B cell (primary cell): ENCODE data around the gene CXorf49. TPM values are rescaled to one million over a fixed set of nuclear protein-coding genes. Genes with fewer than 3 reads are reported as not detected.

Source experiments
- ATAC-seq: fragments of 200-7000 bp; cut with Tn5 transposase; one replicate; pipeline ENCODE4 v1.10.0; 2021; ENCODE audit warnings: low read depth, mild to moderate bottlenecking, moderate number of reproducible peaks, moderate library complexity
- CTCF ChIA-PET: fragments of 350-600 bp; sonication (Branson Sonifier 250); formaldehyde crosslinking; loops from one replicate; lab custom pipeline; 2021; ENCODE audit warnings: antibody characterized with exemption, inconsistent platforms; lab: Charles Lee
- POLR2A ChIA-PET: fragments of 350-600 bp; sonication (Branson Sonifier 250); formaldehyde crosslinking; loops from one replicate; lab custom pipeline; 2021; ENCODE audit warnings: antibody characterized with exemption; lab: Charles Lee
- DNase-seq: peaks from one replicate; pipeline ENCODE4 v3.0.0; 2013
- H2AFZ ChIP-seq: 2 replicates; pipeline ENCODE4 v1.6.1; 2012; ENCODE audit warnings: mild to moderate bottlenecking, low read depth, low read length; ENCODE audit not compliant: insufficient read depth, poor library complexity, severe bottlenecking
- H3K27ac ChIP-seq, 2 donors: 1 replicate in 1 of 2; 2 replicates in 1 of 2; pipeline ENCODE4 v1.5.1; 2012 to 2013; ENCODE audit warnings: low read length in 2 of 2, mild to moderate bottlenecking in 2 of 2, moderate library complexity in 1 of 2
- H3K27me3 ChIP-seq, 4 experiments: fragments of 200-600 bp in 1 of 4; sonication (generic) in 1 of 4; replicated peaks in 1 of 4; 1 replicate in 2 of 4; 2 replicates in 2 of 4; pipeline versions ENCODE4 v1.6.1 to v1.7.0; 2013 to 2016; ENCODE audit warnings: low read length in 3 of 4, mild to moderate bottlenecking in 2 of 4, mixed read lengths in 1 of 4, moderate library complexity in 1 of 4; ENCODE audit not compliant: insufficient read depth in 4 of 4, control insufficient read depth in 3 of 4; ENCODE audit errors: control extremely low read depth in 1 of 4
- H3K36me3 ChIP-seq, 2 experiments: replicated peaks in 1 of 2; 1 replicate in 1 of 2; 2 replicates in 1 of 2; pipeline versions ENCODE4 v1.6.1 to v1.7.1; 2013; ENCODE audit warnings: low read length in 1 of 2; ENCODE audit not compliant: insufficient read depth in 2 of 2, control insufficient read depth in 1 of 2; ENCODE audit errors: control extremely low read depth in 1 of 2, extremely low read depth in 1 of 2
- H3K4me1 ChIP-seq, 2 donors: fragments of 200-600 bp in 1 of 2; sonication (generic) in 1 of 2; 1 replicate in 1 of 2; 2 replicates in 1 of 2; pipeline versions ENCODE4 v1.5.1 to v1.6.1; 2013 to 2017; ENCODE audit warnings: low read length in 2 of 2; ENCODE audit not compliant: control insufficient read depth in 2 of 2, insufficient read depth in 2 of 2
- H3K4me2 ChIP-seq: replicated peaks from 2 replicates; pipeline ENCODE3; 2012; ENCODE audit warnings: mild to moderate bottlenecking, low read depth, low read length; ENCODE audit not compliant: poor library complexity, severe bottlenecking
- H3K4me3 ChIP-seq, 5 experiments: fragments of 200-600 bp in 1 of 5; sonication (generic) in 1 of 5; 1 replicate in 3 of 5; 2 replicates in 2 of 5; pipeline versions ENCODE4 v1.5.1 to v1.7.0; 2011 to 2016; ENCODE audit warnings: low read length in 4 of 5, mild to moderate bottlenecking in 4 of 5, low read depth in 2 of 5, control low read depth in 1 of 5, moderate library complexity in 1 of 5; ENCODE audit not compliant: insufficient read depth in 1 of 5; ENCODE audit errors: control extremely low read depth in 1 of 5, extremely low read depth in 1 of 5
- H3K79me2 ChIP-seq: fragments of 200-600 bp; sonication (generic); one replicate; pipeline ENCODE4 v1.6.0; 2016; ENCODE audit warnings: low read length; ENCODE audit not compliant: control insufficient read depth, insufficient read depth
- H3K9ac ChIP-seq: fragments of 200-600 bp; sonication (generic); 2 replicates; pipeline ENCODE4 v1.6.1; 2017; ENCODE audit warnings: mild to moderate bottlenecking, low read length, moderate library complexity
- H3K9me3 ChIP-seq, 3 donors: one replicate each; pipeline versions ENCODE4 v1.6.1 to v1.7.1; 2013; ENCODE audit warnings: low read length in 2 of 3; ENCODE audit not compliant: control insufficient read depth in 2 of 3, insufficient read depth in 1 of 3; ENCODE audit errors: control extremely low read depth in 1 of 3
- H4K20me1 ChIP-seq: 2 replicates; pipeline ENCODE4 v1.6.0; 2012; ENCODE audit warnings: mild to moderate bottlenecking, low read length; ENCODE audit not compliant: insufficient read depth, control insufficient read depth, poor library complexity, severe bottlenecking
- H3K27ac Mint-ChIP-seq: one replicate; pipeline ENCODE4 v1.8.0; 2021; ENCODE audit warnings: mixed read lengths
- H3K27me3 Mint-ChIP-seq: one replicate; pipeline ENCODE4 v1.8.0; 2021; ENCODE audit warnings: mixed read lengths
- H3K4me1 Mint-ChIP-seq: one replicate; pipeline ENCODE4 v1.8.0; 2021; ENCODE audit warnings: mixed read lengths
- H3K4me3 Mint-ChIP-seq: one replicate; pipeline ENCODE4 v1.8.0; 2021; ENCODE audit warnings: mixed read lengths
- H3K9me3 Mint-ChIP-seq: one replicate; pipeline ENCODE4 v1.8.0; 2022; ENCODE audit warnings: mixed read lengths; ENCODE audit not compliant: insufficient read depth
- CTCF ChIP-seq: fragments of 200-600 bp; IDR thresholded peaks from one replicate; pipeline ENCODE4 v1.8.0; 2022; ENCODE audit warnings: antibody characterized with exemption, mild to moderate bottlenecking
- EZH2 ChIP-seq: IDR thresholded peaks from 2 replicates; pipeline ENCODE4 v1.6.1; 2012; ENCODE audit warnings: borderline replicate concordance, low read depth, mild to moderate bottlenecking, moderate library complexity, low read length; ENCODE audit not compliant: insufficient read depth, poor library complexity, severe bottlenecking
- WGBS: methylation state at CpG from one replicate; pipeline ENCODE4 v1.1.5; 2013; ENCODE audit warnings: missing lambda C conversion rate; ENCODE audit not compliant: insufficient coverage; 5-methylcytosine and 5-hydroxymethylcytosine counted together
- intact Hi-C: fragments of 100-400 bp; cut with micrococcal nuclease; formaldehyde crosslinking; loops from one replicate; pipeline ENCODE4 v1.10.0; 2022
- polyA plus RNA-seq: library from polyadenylated mRNA; depleted of rRNA; stranded (reverse); fragments of >200 nt; gene quantifications from 2 replicates; pipeline ENCODE4 v1.2.3, GENCODE V29; 2012
- total RNA-seq, 2 donors: library from RNA; stranded (reverse); fragments of 120-200 nt in 1 of 2; gene quantifications; 1 replicate in 1 of 2; 2 replicates in 1 of 2; pipeline versions ENCODE4 v1.2.3 to v1.2.4, GENCODE V29; 2013 to 2022

The CXorf49 gene
- total and polyA plus RNA-seq, 2 donors (not counting 1 experiment from before 2014, with no cell fraction given) = not detected

- H3K36me3 ChIP-seq = no peaks in the 10 kb centered on the region
- no peaks in the 10 kb centered on the region for H3K9me3 ChIP-seq
- H3K9ac ChIP-seq = no peak overlapping the region
- peaks cover 10% of the 10 kb centered on the region for H3K4me1 Mint-ChIP-seq
- H2AFZ ChIP-seq = no peak overlapping the region
- TF ChIP-seq EZH2 (no peak), CTCF (no peak)
- ATAC-seq (no peak), DNase-seq (no peak)
- POLR2A ChIA-PET = no interaction called here
- no peak overlapping the region for H3K4me2 ChIP-seq
- H3K4me3 Mint-ChIP-seq = no peak overlapping the region
- 96% methylated on average over 33 of the region's 48 CpGs for WGBS
- intact Hi-C loops = no loop called here
- no peak overlapping the region for H3K27ac ChIP-seq
- H3K27me3 ChIP-seq = no peaks in the 10 kb centered on the region
- H3K27me3 Mint-ChIP-seq = peaks cover 9% of the 10 kb centered on the region
- no peaks in the 10 kb centered on the region for H3K9me3 Mint-ChIP-seq
- H3K79me2 ChIP-seq = no peaks in the 10 kb centered on the region
- H4K20me1 ChIP-seq = no peaks in the 10 kb centered on the region
- CTCF ChIA-PET = no interaction called here
- no peak overlapping the region for H3K27ac Mint-ChIP-seq
- no peak overlapping the region for H3K4me3 ChIP-seq
- H3K4me1 ChIP-seq = peaks cover 0 to 3% of the 10 kb centered on the region in 2 donors
Observed at GRCh38 chrX:71666240-71667223, 51.6 kb downstream of the CXorf49 start.

DNA sequence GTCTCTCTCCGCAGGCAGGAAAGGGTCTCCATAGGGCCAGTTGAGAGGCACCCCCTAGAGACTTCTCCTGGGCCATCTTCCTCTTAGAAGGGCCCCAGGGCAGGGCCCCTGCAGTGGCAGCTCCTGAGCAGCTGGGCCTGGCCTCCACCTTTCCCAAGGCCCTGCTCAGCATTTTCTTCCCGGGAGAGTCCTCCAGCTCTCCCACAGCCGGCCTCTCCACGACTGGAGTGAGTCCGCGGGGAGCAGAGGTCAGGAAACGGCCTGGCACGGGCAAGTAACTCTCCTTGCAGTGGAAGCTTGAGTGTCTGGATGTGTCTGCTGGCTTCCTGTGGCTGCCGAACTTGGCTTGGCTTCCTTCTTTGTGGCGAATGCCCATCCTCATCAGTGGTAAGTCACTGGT lies 52.3 kb downstream of the CXorf49 start:
- CTCF ChIA-PET = no interaction called here
- H3K4me1 ChIP-seq = peaks cover 0 to 3% of the 10 kb centered on the region in 2 donors
- no peak overlapping the region for H3K4me2 ChIP-seq
- H3K27ac Mint-ChIP-seq = no peak overlapping the region
- no peak overlapping the region for H3K4me3 ChIP-seq
- H3K9me3 ChIP-seq = no peaks in the 10 kb centered on the region
- no peaks in the 10 kb centered on the region for H3K27me3 ChIP-seq
- H3K79me2 ChIP-seq = no peaks in the 10 kb centered on the region
- peaks cover 10% of the 10 kb centered on the region for H3K4me1 Mint-ChIP-seq
- no peaks in the 10 kb centered on the region for H3K9me3 Mint-ChIP-seq
- POLR2A ChIA-PET = no interaction called here
- no peak overlapping the region for H3K9ac ChIP-seq
- no peak overlapping the region for H3K4me3 Mint-ChIP-seq
- H3K36me3 ChIP-seq = no peaks in the 10 kb centered on the region
- DNase-seq (no peak), ATAC-seq (no peak)
- no peak overlapping the region for H2AFZ ChIP-seq
- intact Hi-C loops = no loop called here
- no peaks in the 10 kb centered on the region for H4K20me1 ChIP-seq
- 80% methylated on average over 5 of the region's 10 CpGs for WGBS
- H3K27ac ChIP-seq = no peak overlapping the region
- H3K27me3 Mint-ChIP-seq = peaks cover 5% of the 10 kb centered on the region
- TF ChIP-seq CTCF (no peak), EZH2 (no peak)
